IPS DF 4.7 (cell line): ENCODE results near the gene ZC3H12D.
"Not testable (repeated sequence)": the region's sequence is repeated elsewhere in the genome, so short reads cannot be mapped to it uniquely, and the experiment has no call there.

Source experiments
- DNase-seq: peaks from one replicate; pipeline ENCODE4 v3.0.0-alpha.2; 2013; ENCODE audit warnings: low spot score; ENCODE audit errors: extremely low read depth

ZC3H12D gene

GRCh38 chr6:149483849-149484655, 762 bp downstream of the ZC3H12D start:
- DNase-seq: no peak

GRCh38 chr6:149483334-149483725, 1.5 kb downstream of the ZC3H12D start:
- no peak for DNase-seq

GRCh38 chr6:149482545-149483333, 2.1 kb downstream of the ZC3H12D start:
- DNase-seq: no peak

GRCh38 chr6:149480502-149481280, 4.1 kb downstream of the ZC3H12D start:
- DNase-seq: no peak

- DNase-seq: no peak
Observed at GRCh38 chr6:149478631-149479314, 6.0 kb downstream of the ZC3H12D start.

GRCh38 chr6:149477544-149477943, 7.3 kb downstream of the ZC3H12D start:
- DNase-seq: no peak

- DNase-seq: no peak
Observed at GRCh38 chr6:149476789-149477455, 7.9 kb downstream of the ZC3H12D start.

GRCh38 chr6:149474108-149474935, 10.5 kb downstream of the ZC3H12D start:
- DNase-seq: no peak

- no peak for DNase-seq
Observed at GRCh38 chr6:149473080-149474052, 11.4 kb downstream of the ZC3H12D start.

- no peak for DNase-seq
Observed at GRCh38 chr6:149472241-149472640, 12.6 kb downstream of the ZC3H12D start.

GRCh38 chr6:149471801-149472200, 13.0 kb downstream of the ZC3H12D start:
- no peak for DNase-seq

- DNase-seq: no peak
Observed at GRCh38 chr6:149470948-149471347, 13.9 kb downstream of the ZC3H12D start.

- DNase-seq: no peak
Observed at GRCh38 chr6:149468179-149468578, 16.6 kb downstream of the ZC3H12D start.

GRCh38 chr6:149467265-149467664, 17.5 kb downstream of the ZC3H12D start:
- no peak for DNase-seq

- no peak for DNase-seq
Observed at GRCh38 chr6:149464411-149464810, 20.4 kb downstream of the ZC3H12D start.

- DNase-seq: no peak
Observed at GRCh38 chr6:149463781-149464180, 21.0 kb downstream of the ZC3H12D start.

- DNase-seq: not testable (repeated sequence)
Observed at GRCh38 chr6:149462712-149463111, 22.1 kb downstream of the ZC3H12D start.

- DNase-seq: no peak
Observed at GRCh38 chr6:149461670-149462069, 23.1 kb downstream of the ZC3H12D start.

GRCh38 chr6:149460249-149460648, 24.6 kb downstream of the ZC3H12D start:
- not testable (repeated sequence) for DNase-seq
